HG03064 (cell line): ENCODE results near the gene TTYH2.
A peak's percentile ranks its signal among the peaks of the same experiment; 100 is the strongest.
"Not testable (repeated sequence)": the region's sequence is repeated elsewhere in the genome, so short reads cannot be mapped to it uniquely, and the experiment has no call there.

Experiments
- ATAC-seq: cut with Tn5 transposase; IDR thresholded peaks from one replicate; pipeline ENCODE4 v1.9.1; 2021; ENCODE audit warnings: low read depth; ENCODE audit not compliant: unreplicated experiment

Gene TTYH2

GRCh38 chr17:74212913-74213791 is at the start of gene TTYH2:
Gene TTYH2 (plus strand): TSS chr17:74213571. CDS start chr17:74213588, 17 bp downstream.
- peak; percentile 52 for ATAC-seq

GRCh38 chr17:74163836-74164235 is 49.5 kb upstream of the TTYH2 start:
- no peak for ATAC-seq

- no peak for ATAC-seq
Measured at GRCh38 chr17:74164446-74165045, 48.8 kb upstream of the TTYH2 start.

- ATAC-seq: no peak
Measured at GRCh38 chr17:74165797-74166365, 47.5 kb upstream of the TTYH2 start.

GRCh38 chr17:74170924-74171323 is 42.4 kb upstream of the TTYH2 start:
- no peak for ATAC-seq

- ATAC-seq: no peak
Measured at GRCh38 chr17:74172700-74173099, 40.7 kb upstream of the TTYH2 start.

- ATAC-seq: no peak
Measured at GRCh38 chr17:74176546-74177001, 36.8 kb upstream of the TTYH2 start.

GRCh38 chr17:74177018-74177450 is 36.3 kb upstream of the TTYH2 start:
- ATAC-seq: no peak

- ATAC-seq: no peak
Measured at GRCh38 chr17:74179576-74179975, 33.8 kb upstream of the TTYH2 start.

- no peak for ATAC-seq
Measured at GRCh38 chr17:74180336-74180735, 33.0 kb upstream of the TTYH2 start.

- no peak for ATAC-seq
Measured at GRCh38 chr17:74181341-74181740, 32.0 kb upstream of the TTYH2 start.

- ATAC-seq: no peak
Measured at GRCh38 chr17:74182041-74182723, 31.2 kb upstream of the TTYH2 start.

GRCh38 chr17:74183411-74183810 is 30.0 kb upstream of the TTYH2 start:
- ATAC-seq: no peak

GRCh38 chr17:74185571-74186185 is 27.7 kb upstream of the TTYH2 start:
- no peak for ATAC-seq

- ATAC-seq: no peak
Measured at GRCh38 chr17:74186498-74186897, 26.9 kb upstream of the TTYH2 start.

- ATAC-seq: no peak
Measured at GRCh38 chr17:74187761-74188160, 25.6 kb upstream of the TTYH2 start.

- ATAC-seq: not testable (repeated sequence)
Measured at GRCh38 chr17:74188687-74189086, 24.7 kb upstream of the TTYH2 start.

- ATAC-seq: no peak
Measured at GRCh38 chr17:74190154-74190553, 23.2 kb upstream of the TTYH2 start.

GRCh38 chr17:74190807-74191406 is 22.5 kb upstream of the TTYH2 start:
- ATAC-seq: no peak
